HepG2 (cell line): Measurements from ENCODE around the gene ODAD4. TPM values are rescaled to one million over a fixed set of nuclear protein-coding genes. Genes with fewer than 3 reads are reported as not detected.

Experiments
- CENPT ChIP-seq: sonication (generic); formaldehyde crosslinking; IDR thresholded peaks from 2 replicates; pipeline ENCODE4 v1.8.0; 2022; ENCODE audit warnings: low read depth, mild to moderate bottlenecking, moderate library complexity, missing genetic modification reagents
- KDM4B ChIP-seq: sonication (generic); formaldehyde crosslinking; IDR thresholded peaks from 2 replicates; pipeline ENCODE4 v1.4.0; 2020; ENCODE audit warnings: missing genetic modification reagents
- MEF2D ChIP-seq: sonication (generic); formaldehyde crosslinking; IDR thresholded peaks from 2 replicates; pipeline ENCODE4 v1.5.1; 2020; ENCODE audit warnings: mild to moderate bottlenecking, missing genetic modification reagents
- NAIF1 ChIP-seq: sonication (generic); formaldehyde crosslinking; IDR thresholded peaks from 2 replicates; pipeline ENCODE4 v1.5.0; 2020; ENCODE audit warnings: mild to moderate bottlenecking, missing genetic modification reagents, borderline replicate concordance
- NFAT5 ChIP-seq: sonication (generic); formaldehyde crosslinking; IDR thresholded peaks from 2 replicates; pipeline ENCODE4 v1.4.0; 2020; ENCODE audit warnings: missing genetic modification reagents
- TFDP1 ChIP-seq: IDR thresholded peaks from 2 replicates; pipeline ENCODE4 v1.6.1; 2016; ENCODE audit warnings: missing compliant biosample characterization, missing genetic modification reagents, borderline replicate concordance
- TOE1 ChIP-seq: sonication (generic); formaldehyde crosslinking; IDR thresholded peaks from 2 replicates; pipeline ENCODE4 v1.4.0; 2020; ENCODE audit warnings: mild to moderate bottlenecking, missing genetic modification reagents
- ZBTB4 ChIP-seq: sonication (generic); formaldehyde crosslinking; IDR thresholded peaks from 2 replicates; pipeline ENCODE4 v1.4.0; 2020; ENCODE audit warnings: missing genetic modification reagents, mild to moderate bottlenecking, borderline replicate concordance
- ZBTB43 ChIP-seq: sonication (generic); formaldehyde crosslinking; conservative IDR thresholded peaks from 2 replicates; pipeline ENCODE4 v1.4.0; 2020; ENCODE audit warnings: missing genetic modification reagents
- ZNF10 ChIP-seq: sonication (generic); formaldehyde crosslinking; IDR thresholded peaks from 2 replicates; pipeline ENCODE4 v1.4.0; 2020; ENCODE audit warnings: mild to moderate bottlenecking, low read depth, missing genetic modification reagents, borderline replicate concordance
- ZNF747 ChIP-seq: sonication (generic); formaldehyde crosslinking; IDR thresholded peaks from 2 replicates; pipeline ENCODE4 v1.8.1; 2023; ENCODE audit warnings: missing genetic modification reagents, mild to moderate bottlenecking, borderline replicate concordance
- ZNF781 ChIP-seq: sonication (generic); formaldehyde crosslinking; IDR thresholded peaks from 2 replicates; pipeline ENCODE4 v1.5.1; 2020; ENCODE audit warnings: borderline replicate concordance, mild to moderate bottlenecking, missing genetic modification reagents; ENCODE audit errors: not compliant biosample characterization
- polyA plus RNA-seq, 8 experiments: library from polyadenylated mRNA; depleted of rRNA in 3 of 8; stranded (reverse) in 7 of 8; unstranded in 1 of 8; fragments of >200 nt; fragmentation: Illumina TruSeq in 4 of 8; extraction: Trizol in 4 of 8; gene quantifications; 2 replicates each; pipeline versions ENCODE4 v1.2.1 to v1.2.3, GENCODE V29; 2011 to 2016; ENCODE audit warnings: low read depth in 4 of 8, missing spikeins in 1 of 8, mixed read lengths in 1 of 8; ENCODE audit not compliant: insufficient read depth in 1 of 8
- total RNA-seq, 5 experiments: library from RNA; depleted of rRNA; stranded (reverse); fragments of >200 nt; fragmentation: Illumina TruSeq; extraction: Trizol; gene quantifications; 2 replicates each; pipeline ENCODE4 v1.2.3, GENCODE V29; 2016; ENCODE audit warnings: low read depth in 1 of 5
- TF ChIP-seq, protein P1 (sequence below): sonication (generic); formaldehyde crosslinking; IDR thresholded peaks from 2 replicates; pipeline ENCODE4 v1.5.0; 2020; ENCODE audit warnings: mild to moderate bottlenecking, missing genetic modification reagents, borderline replicate concordance

Gene ODAD4
- total and polyA plus RNA-seq, 2 of the 13 experiments (the other 11 are each of a cell fraction or from before 2014, with no cell fraction given) = 0.48 to 0.53 TPM

GRCh38 chr17:41930009-41930832, at the start of gene ODAD4 (continued):
- peak; percentile 97 for TF ChIP-seq MEF2D
- TF ChIP-seq ZBTB4 (CRISPR knock-in tag) = peak; percentile 65; the same call in 1 of the 2 replicates
- TF ChIP-seq KDM4B = peak; percentile 96; the same call in 1 of the 2 replicates
- TF ChIP-seq ZNF10 (CRISPR knock-in tag) = no peak
- TF ChIP-seq, protein P1, sequence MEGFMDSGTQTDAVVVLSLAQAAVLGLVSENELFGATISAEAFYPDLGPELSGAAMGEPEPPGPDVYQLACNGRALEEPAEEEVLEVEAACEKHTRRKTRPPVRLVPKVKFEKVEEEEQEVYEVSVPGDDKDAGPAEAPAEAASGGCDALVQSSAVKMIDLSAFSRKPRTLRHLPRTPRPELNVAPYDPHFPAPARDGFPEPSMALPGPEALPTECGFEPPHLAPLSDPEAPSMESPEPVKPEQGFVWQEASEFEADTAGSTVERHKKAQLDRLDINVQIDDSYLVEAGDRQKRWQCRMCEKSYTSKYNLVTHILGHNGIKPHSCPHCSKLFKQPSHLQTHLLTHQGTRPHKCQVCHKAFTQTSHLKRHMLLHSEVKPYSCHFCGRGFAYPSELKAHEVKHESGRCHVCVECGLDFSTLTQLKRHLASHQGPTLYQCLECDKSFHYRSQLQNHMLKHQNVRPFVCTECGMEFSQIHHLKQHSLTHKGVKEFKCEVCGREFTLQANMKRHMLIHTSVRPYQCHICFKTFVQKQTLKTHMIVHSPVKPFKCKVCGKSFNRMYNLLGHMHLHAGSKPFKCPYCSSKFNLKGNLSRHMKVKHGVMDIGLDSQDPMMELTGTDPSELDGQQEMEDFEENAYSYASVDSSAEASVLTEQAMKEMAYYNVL (CRISPR knock-in tag) = peak; percentile 80
- peak; percentile 92; the same call in 1 of the 2 replicates for TF ChIP-seq ZNF747
- TF ChIP-seq ZNF781 (CRISPR knock-in tag) = peak; percentile 92
- 0 out of 2 replicates have a peak, but pooled peaks have one; percentile 65 for TF ChIP-seq NFAT5 (CRISPR knock-in tag)
- peak; percentile 93 for TF ChIP-seq NAIF1 (CRISPR knock-in tag)
- peak; percentile 84; the same call in 1 of the 2 replicates for TF ChIP-seq TOE1 (CRISPR knock-in tag)
- peak; percentile 90; the same call in 1 of the 2 replicates for TF ChIP-seq TFDP1 (CRISPR knock-in tag)
- peak; percentile 93 for TF ChIP-seq ZBTB43 (CRISPR knock-in tag)
- no peak for TF ChIP-seq CENPT (CRISPR knock-in tag)
